GM08714 (cell line): ENCODE measurements around the gene KIAA1671.

ENCODE experiments used
- H3K4me3 ChIP-seq: fragments of 200-500 bp; sonication (Bioruptor generic); 2 replicates; pipeline ENCODE4 v1.5.1; 2014; ENCODE audit warnings: mild to moderate bottlenecking, low read length, inconsistent platforms
- ZNF274 ChIP-seq: IDR thresholded peaks from 2 replicates; pipeline ENCODE4 v1.6.1; 2012; ENCODE audit warnings: mild to moderate bottlenecking, low read depth, low read length

Gene KIAA1671

GRCh38 chr22:25148149-25148691 is 195.7 kb downstream of the KIAA1671 start:
- no peak for TF ChIP-seq ZNF274
- H3K4me3 ChIP-seq = no peak overlapping the region

- no peak overlapping the region for H3K4me3 ChIP-seq
- no peak for TF ChIP-seq ZNF274
These were observed 196.5 kb downstream of the KIAA1671 start for GRCh38 chr22:25149014-25149413.

GRCh38 chr22:25153961-25154666 is 201.6 kb downstream of the KIAA1671 start:
- no peak overlapping the region for H3K4me3 ChIP-seq
- TF ChIP-seq ZNF274 = no peak

DNA sequence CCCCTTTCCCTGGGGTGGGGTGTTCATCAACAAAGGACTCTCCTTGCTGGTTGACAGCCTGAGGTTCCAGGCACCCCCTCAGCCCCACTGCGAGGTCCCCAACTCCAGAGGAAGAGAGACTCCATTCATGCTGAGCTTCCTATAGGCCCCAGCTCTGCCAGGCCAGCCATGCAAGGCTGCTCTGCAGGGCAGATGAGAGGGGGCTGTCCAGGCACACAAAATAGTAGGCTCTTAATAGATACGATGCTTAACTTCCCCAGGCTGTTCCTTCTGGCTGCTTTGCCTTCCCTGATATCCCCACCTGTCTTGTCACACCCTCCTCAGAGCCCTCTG is 202.1 kb downstream of the KIAA1671 start:
- no peak overlapping the region for H3K4me3 ChIP-seq
- no peak for TF ChIP-seq ZNF274

DNA sequence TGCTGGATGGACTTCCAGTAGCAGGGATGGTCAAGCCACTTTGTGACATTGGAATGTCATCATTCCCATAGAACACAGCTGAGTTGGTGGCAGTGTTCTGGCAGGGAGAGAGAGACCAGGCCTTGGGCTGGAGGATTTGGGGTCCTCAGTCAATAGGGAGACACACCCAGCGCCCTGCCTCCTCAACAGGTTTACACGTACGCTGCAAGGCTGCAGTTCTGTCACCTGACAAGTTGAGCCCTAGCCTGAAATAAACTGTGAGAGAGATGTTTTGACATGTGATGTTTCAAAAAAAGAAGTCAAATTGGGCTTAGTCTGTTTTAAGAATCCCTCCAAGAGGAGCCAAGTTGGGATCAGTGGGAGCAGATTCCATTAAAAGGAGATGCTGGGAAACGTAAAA is 204.2 kb downstream of the KIAA1671 start:
- no peak overlapping the region for H3K4me3 ChIP-seq
- no peak for TF ChIP-seq ZNF274

DNA sequence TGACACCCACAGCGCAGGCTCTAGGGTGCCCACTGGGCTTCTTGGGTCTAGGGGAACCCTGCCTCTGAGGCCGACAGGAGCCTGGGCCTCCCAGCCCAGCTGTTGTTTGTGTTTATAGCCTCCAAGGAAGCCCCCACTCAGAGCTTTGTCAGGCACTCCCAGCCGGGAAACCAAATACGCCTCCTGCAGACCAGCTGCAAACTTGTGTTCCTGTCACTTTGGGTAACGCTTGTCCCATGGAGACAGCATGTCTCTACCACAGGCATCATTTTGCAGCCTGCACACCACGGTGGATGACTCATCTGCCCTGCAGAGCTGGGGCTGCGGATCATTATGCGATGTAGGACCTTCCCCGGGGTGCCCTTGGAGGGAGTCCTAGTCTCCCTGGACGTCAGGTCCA is 206.5 kb downstream of the KIAA1671 start:
- no peak for TF ChIP-seq ZNF274
- no peak overlapping the region for H3K4me3 ChIP-seq

DNA sequence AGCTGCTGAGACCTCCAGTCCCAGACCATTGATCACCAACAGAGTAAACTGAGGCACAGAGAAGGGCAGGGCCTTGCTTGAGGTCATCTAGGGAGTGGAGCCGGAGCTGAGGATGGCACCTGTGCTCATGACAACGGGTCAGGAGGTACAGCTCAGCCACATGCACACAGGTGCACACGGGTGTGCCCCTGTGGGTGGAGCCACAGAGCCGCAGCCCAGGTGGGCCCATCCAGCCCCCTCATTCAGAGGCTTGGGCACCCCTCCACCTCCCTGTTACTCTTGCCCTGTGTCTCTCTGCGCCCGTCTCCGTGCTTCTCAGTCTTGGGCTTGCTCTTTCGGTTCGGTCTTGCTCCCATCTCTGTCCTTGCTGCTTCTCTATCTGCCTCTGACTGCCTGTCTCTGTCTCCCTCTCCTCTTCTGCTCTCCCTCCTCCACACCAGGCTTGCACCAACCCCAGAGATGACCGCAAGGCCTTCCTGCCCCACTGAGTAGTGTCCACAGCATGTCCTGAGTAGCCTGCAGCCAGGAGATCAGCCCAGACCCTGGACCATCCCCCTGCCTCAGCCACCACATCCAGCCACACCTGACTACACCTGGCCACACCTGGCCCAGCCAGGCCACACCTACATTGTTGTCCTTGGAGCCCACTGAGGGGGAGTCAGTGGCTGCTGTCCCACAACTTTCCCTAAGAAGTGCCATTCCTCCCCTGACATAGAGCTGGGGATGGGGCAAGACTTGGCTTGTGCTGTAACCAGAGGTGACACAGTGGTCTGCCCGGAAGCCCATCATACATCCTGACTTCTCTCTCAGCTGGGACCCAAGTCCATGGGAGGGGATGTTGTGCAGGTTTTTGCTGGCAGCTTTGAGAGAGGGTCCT is 207.8 kb downstream of the KIAA1671 start:
- no peak for TF ChIP-seq ZNF274
- H3K4me3 ChIP-seq = no peak overlapping the region

DNA sequence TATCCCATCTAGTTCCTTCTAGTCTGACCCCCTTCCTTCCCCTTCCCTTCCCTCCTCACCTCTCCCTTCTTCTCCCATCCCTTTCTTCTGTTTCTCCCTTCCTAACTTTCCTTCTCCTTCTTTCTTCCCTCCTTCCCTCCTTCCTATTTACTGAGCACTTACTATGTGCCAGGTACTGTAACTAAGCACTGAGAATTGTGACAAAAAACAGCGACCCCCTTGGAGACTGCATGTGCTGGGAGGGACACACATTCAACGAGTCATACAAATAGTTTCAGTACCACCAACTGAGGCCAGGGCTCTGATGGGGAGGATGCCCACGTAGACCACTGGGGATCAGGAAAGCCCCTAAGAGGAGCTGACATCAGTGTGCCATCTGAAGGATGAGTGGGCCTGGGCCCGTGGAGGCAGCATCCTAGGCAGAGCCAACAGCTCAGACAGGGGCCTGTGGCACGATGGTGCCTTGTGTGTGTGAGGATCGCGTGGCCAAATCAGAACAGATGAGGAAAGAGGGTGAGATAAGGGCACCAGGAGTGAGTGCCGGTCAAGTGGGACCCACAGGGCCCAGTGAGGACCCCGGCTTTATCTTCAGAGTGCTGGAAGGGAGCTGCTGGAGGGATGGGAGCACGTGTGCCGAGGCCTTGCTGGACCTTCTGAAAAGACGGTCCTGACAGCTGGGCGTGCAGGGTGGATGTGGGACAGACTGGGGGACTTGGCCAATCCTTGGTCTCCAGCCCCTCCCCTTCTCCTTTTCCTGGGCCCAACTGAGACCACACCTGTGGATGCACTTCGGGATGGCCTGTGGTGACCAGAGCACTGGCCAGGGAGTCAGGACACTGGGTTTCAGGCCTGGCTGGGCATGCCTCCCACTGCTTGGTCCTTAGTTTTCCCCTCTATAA is 208.8 kb downstream of the KIAA1671 start:
- TF ChIP-seq ZNF274 = no peak
- H3K4me3 ChIP-seq = no peak overlapping the region

GRCh38 chr22:25161916-25162530 is 209.5 kb downstream of the KIAA1671 start:
- TF ChIP-seq ZNF274 = no peak
- H3K4me3 ChIP-seq = no peak overlapping the region

DNA sequence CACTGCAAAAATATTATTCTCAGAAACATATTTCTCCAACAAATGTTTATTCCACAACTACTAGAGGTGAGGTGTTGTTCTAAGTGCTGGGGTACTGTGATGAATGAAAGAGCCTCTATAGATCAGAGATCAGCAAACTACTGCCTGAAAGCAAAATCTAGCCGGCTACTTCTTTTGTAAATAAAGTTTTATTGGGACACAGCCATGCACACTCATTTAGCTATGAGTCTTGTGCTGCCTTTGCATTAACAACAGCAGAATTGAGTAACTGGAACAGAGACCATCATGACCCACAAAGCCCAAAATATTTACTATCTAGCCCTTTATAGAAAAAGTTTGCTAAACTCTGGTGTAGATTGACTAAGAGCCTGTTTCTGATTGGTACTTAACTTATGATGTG is 210.0 kb downstream of the KIAA1671 start:
- TF ChIP-seq ZNF274 = no peak
- H3K4me3 ChIP-seq = no peak overlapping the region

GRCh38 chr22:25165785-25166184 is 213.3 kb downstream of the KIAA1671 start:
- no peak for TF ChIP-seq ZNF274

DNA sequence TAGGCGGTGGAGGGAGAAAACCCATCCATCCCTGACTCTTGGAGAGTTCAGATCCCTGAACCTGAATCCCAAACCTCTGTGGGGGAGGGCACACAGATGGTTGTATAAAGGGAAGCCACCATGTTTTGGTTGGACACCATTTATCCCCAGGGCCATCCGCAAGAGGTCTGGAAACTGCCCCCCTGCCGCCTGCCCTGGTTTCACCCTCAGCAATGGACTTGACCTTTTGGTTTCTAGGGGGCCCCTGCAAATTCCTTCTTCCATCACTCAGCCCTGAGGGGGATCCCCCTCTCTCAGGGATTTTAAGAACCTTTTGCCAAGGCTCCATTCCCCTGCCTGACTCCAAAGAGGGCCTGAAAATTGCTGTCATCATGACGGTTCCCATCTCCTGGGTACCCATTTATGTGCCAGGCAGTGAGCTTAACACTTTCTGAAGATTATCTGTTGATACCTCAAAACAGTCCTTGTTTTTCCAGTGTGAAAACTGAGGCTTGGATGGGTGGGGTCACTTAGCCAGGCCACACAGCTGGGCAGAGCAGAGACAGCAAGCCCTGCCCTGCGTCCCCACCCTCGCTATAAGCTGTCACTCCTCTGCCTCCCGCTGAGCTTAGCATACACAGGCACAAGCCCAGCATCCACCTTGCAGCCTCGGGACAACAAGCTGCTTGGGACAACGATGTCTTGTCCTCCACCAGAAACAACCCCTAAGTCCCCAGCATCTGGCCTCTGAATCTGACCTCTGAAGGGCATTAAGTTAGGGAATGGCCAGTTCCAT is 213.9 kb downstream of the KIAA1671 start:
- no peak overlapping the region for H3K4me3 ChIP-seq
- TF ChIP-seq ZNF274 = no peak

More at GRCh38 chr22:25165785-25166184, 213.3 kb downstream of the KIAA1671 start:
- no peak overlapping the region for H3K4me3 ChIP-seq

DNA sequence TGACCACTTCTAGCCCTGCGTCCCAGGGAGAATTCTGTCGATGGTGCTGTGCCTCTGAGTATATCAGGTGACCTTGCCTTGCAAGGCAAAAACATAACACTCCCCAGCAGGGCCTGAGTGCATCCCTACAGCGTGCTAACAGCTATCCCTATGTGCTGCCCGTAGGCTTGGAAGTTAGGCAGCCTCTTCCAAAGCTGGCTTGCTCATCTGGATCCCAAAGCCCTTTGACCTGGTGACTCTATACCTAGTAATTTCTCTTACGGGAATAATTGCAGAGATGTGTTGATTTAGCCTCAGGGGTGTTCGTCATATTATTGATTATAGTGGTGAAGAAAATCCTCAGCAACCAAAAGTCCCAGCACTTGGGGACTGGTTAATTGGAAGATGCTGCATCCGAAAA is 214.6 kb downstream of the KIAA1671 start:
- no peak for TF ChIP-seq ZNF274
- no peak overlapping the region for H3K4me3 ChIP-seq
